IMR-90 (cell line): Measurements from ENCODE around the gene M6PR. TPM values are rescaled to one million over a fixed set of nuclear protein-coding genes. Genes with fewer than 3 reads are reported as not detected.

ENCODE experiments used
- ATAC-seq: fragments of 200-7000 bp; cut with Tn5 transposase; 2 replicates; pipeline ENCODE4 v1.9.1; 2020; ENCODE audit warnings: low read depth, mild to moderate bottlenecking, moderate library complexity
- BruUV-seq: library from RNA; stranded (reverse); fragments of 400-500 nt; replicated peaks from 2 replicates; lab custom pipeline; 2021; lab: Mats Ljungman, UMichigan
- CTCF ChIA-PET: fragments of 300-600 bp; formaldehyde crosslinking; extraction: SDS; loops from one replicate; lab custom pipeline; 2021; ENCODE audit warnings: antibody characterized with exemption; lab: Yijun Ruan, JAX
- POLR2A ChIA-PET: fragments of 300-600 bp; sonication (Branson Sonifier 250); formaldehyde crosslinking; loops from one replicate; lab custom pipeline; 2022; ENCODE audit warnings: antibody characterized with exemption; ENCODE audit not compliant: unreplicated experiment; lab: Charles Lee
- DNase-seq: peaks from one replicate; pipeline ENCODE4 v3.0.0; 2013
- H2AFZ ChIP-seq: replicated peaks from 2 replicates; pipeline ENCODE3; 2013; ENCODE audit warnings: low read length, mild to moderate bottlenecking; ENCODE audit not compliant: poor library complexity
- H2AK5ac ChIP-seq: 2 replicates; pipeline ENCODE4 v1.6.1; 2013; ENCODE audit warnings: low read depth, low read length, inconsistent platforms
- H2AK9ac ChIP-seq: replicated peaks from 2 replicates; pipeline ENCODE3; 2013; ENCODE audit warnings: mild to moderate bottlenecking, low read depth, low read length, moderate library complexity; ENCODE audit not compliant: poor library complexity
- H2BK120ac ChIP-seq: 2 replicates; pipeline ENCODE4 v1.6.1; 2013; ENCODE audit warnings: low read depth, low read length, inconsistent platforms
- H2BK15ac ChIP-seq: 3 replicates; pipeline ENCODE4 v1.6.1; 2013; ENCODE audit warnings: low read depth, low read length, inconsistent platforms
- H2BK20ac ChIP-seq: 2 replicates; pipeline ENCODE4 v1.6.1; 2013; ENCODE audit warnings: low read depth, mild to moderate bottlenecking, inconsistent platforms, low read length, moderate library complexity
- H2BK5ac ChIP-seq: 2 replicates; pipeline ENCODE4 v1.6.1; 2013; ENCODE audit warnings: mild to moderate bottlenecking, low read depth, low read length, inconsistent platforms; ENCODE audit not compliant: poor library complexity, severe bottlenecking
- H3K14ac ChIP-seq: replicated peaks from 2 replicates; pipeline ENCODE4 v1.6.1; 2013; ENCODE audit warnings: low read depth, low read length, inconsistent platforms
- H3K18ac ChIP-seq: 2 replicates; pipeline ENCODE4 v1.6.1; 2013; ENCODE audit warnings: low read depth, low read length, control low read depth
- H3K23ac ChIP-seq: 2 replicates; pipeline ENCODE4 v1.6.1; 2013; ENCODE audit warnings: low read depth, low read length, inconsistent platforms
- H3K27ac ChIP-seq: 2 replicates; pipeline ENCODE4 v1.5.1; 2013; ENCODE audit warnings: mild to moderate bottlenecking, control low read depth, low read length; ENCODE audit not compliant: insufficient read depth
- H3K27me3 ChIP-seq: 2 replicates; pipeline ENCODE4 v1.6.1; 2013; ENCODE audit warnings: low read length; ENCODE audit not compliant: control insufficient read depth, insufficient read depth
- H3K36me3 ChIP-seq: 2 replicates; pipeline ENCODE4 v1.6.1; 2013; ENCODE audit warnings: low read length, mixed read lengths; ENCODE audit not compliant: control insufficient read depth, insufficient read depth
- H3K4ac ChIP-seq: 2 replicates; pipeline ENCODE4 v1.6.1; 2013; ENCODE audit warnings: low read depth, low read length, inconsistent platforms
- H3K4me1 ChIP-seq: 2 replicates; pipeline ENCODE4 v1.6.1; 2013; ENCODE audit warnings: low read length, mixed read lengths; ENCODE audit not compliant: control insufficient read depth, insufficient read depth
- H3K4me2 ChIP-seq: 2 replicates; pipeline ENCODE4 v1.6.1; 2013; ENCODE audit warnings: low read depth, mild to moderate bottlenecking, control low read depth, low read length, moderate library complexity
- H3K4me3 ChIP-seq: 2 replicates; pipeline ENCODE4 v1.5.1; 2013; ENCODE audit warnings: low read depth, mild to moderate bottlenecking, control low read depth, low read length, moderate library complexity; ENCODE audit not compliant: insufficient read depth
- H3K56ac ChIP-seq: 2 replicates; pipeline ENCODE4 v1.6.1; 2013; ENCODE audit warnings: low read length, inconsistent platforms; ENCODE audit not compliant: insufficient read depth; ENCODE audit errors: extremely low read depth
- H3K79me1 ChIP-seq, 2 experiments: 2 replicates each; pipeline ENCODE4 v1.6.1; 2013; ENCODE audit warnings: low read length in 2 of 2, inconsistent platforms in 1 of 2, low read depth in 1 of 2
- H3K9ac ChIP-seq: 2 replicates; pipeline ENCODE4 v1.6.1; 2013; ENCODE audit warnings: low read depth, low read length, control low read depth
- H3K9me1 ChIP-seq: 2 replicates; pipeline ENCODE4 v1.6.1; 2013; ENCODE audit warnings: low read length, inconsistent platforms; ENCODE audit not compliant: insufficient read depth
- H3K9me3 ChIP-seq: 2 replicates; pipeline ENCODE4 v1.6.1; 2013; ENCODE audit warnings: low read length; ENCODE audit not compliant: control insufficient read depth, insufficient read depth
- H4K20me1 ChIP-seq: 2 replicates; pipeline ENCODE4 v1.6.1; 2013; ENCODE audit warnings: low read length, inconsistent platforms; ENCODE audit not compliant: insufficient read depth
- H4K5ac ChIP-seq: 2 replicates; pipeline ENCODE4 v1.6.1; 2013; ENCODE audit warnings: mild to moderate bottlenecking, low read depth, low read length, control low read depth
- H4K8ac ChIP-seq, 2 experiments: 2 replicates each; pipeline ENCODE4 v1.6.1; 2013; ENCODE audit warnings: low read depth in 2 of 2, low read length in 2 of 2, control low read depth in 1 of 2, inconsistent platforms in 1 of 2
- H4K91ac ChIP-seq: 2 replicates; pipeline ENCODE4 v1.6.1; 2013; ENCODE audit warnings: low read depth, low read length, inconsistent platforms; ENCODE audit not compliant: insufficient read depth
- BHLHE40 ChIP-seq: fragments of 150-350 bp; IDR thresholded peaks from 2 replicates; pipeline ENCODE4 v1.6.1; 2016; ENCODE audit warnings: mild to moderate bottlenecking, low read depth, low read length
- CHD1 ChIP-seq: IDR thresholded peaks from 2 replicates; pipeline ENCODE4 v1.6.1; 2012; ENCODE audit warnings: low read depth, low read length, improper control_type of control experiment
- FOS ChIP-seq: fragments of 150-350 bp; IDR thresholded peaks from 2 replicates; pipeline ENCODE4 v1.6.1; 2016; ENCODE audit warnings: low read depth, low read length
- MAZ ChIP-seq: IDR thresholded peaks from 2 replicates; pipeline ENCODE4 v1.6.1; 2012; ENCODE audit warnings: low read depth, mild to moderate bottlenecking, low read length, improper control_type of control experiment, moderate library complexity, borderline replicate concordance
- MXI1 ChIP-seq: IDR thresholded peaks from 2 replicates; pipeline ENCODE4 v1.6.1; 2012; ENCODE audit warnings: low read depth, mild to moderate bottlenecking, low read length, moderate library complexity, borderline replicate concordance
- RAD21 ChIP-seq: IDR thresholded peaks from 2 replicates; pipeline ENCODE4 v1.6.1; 2012; ENCODE audit warnings: low read length, improper control_type of control experiment
- RCOR1 ChIP-seq: IDR thresholded peaks from 2 replicates; pipeline ENCODE4 v1.6.1; 2012; ENCODE audit warnings: mild to moderate bottlenecking, low read length, improper control_type of control experiment; ENCODE audit not compliant: insufficient replicate concordance
- RFX5 ChIP-seq: IDR thresholded peaks from 2 replicates; pipeline ENCODE4 v1.8.0; 2012; ENCODE audit warnings: low read depth, mild to moderate bottlenecking, low read length, moderate library complexity
- WGBS, 2 experiments: methylation state at CpG; one replicate each; pipeline versions ENCODE4 v1.1.5 to v1.1.7; 2013; ENCODE audit warnings: missing lambda C conversion rate in 2 of 2; ENCODE audit not compliant: insufficient read length in 1 of 2; ENCODE audit errors: extremely low coverage in 2 of 2; 5-methylcytosine and 5-hydroxymethylcytosine counted together
- dilution Hi-C: fragments of 300-500 bp; cut with HindIII; formaldehyde crosslinking; loops from one replicate; pipeline ENCODE4 v1.14.3; 2018; ENCODE audit warnings: low sequenced_read_pairs; ENCODE audit not compliant: unreplicated experiment
- in situ Hi-C: fragments of 300-500 bp; cut with MboI; formaldehyde crosslinking; loops from 3 replicates; pipeline ENCODE4 v1.14.3; 2019; ENCODE audit warnings: low sequenced_read_pairs, inconsistent platforms, mixed read lengths
- intact Hi-C: fragments of 100-400 bp; cut with micrococcal nuclease; formaldehyde crosslinking; loops from 2 replicates; pipeline ENCODE4 v1.10.0; 2022
- polyA plus RNA-seq, 3 experiments: library from polyadenylated mRNA; depleted of rRNA; stranded (reverse); fragments of >200 nt; gene quantifications; 2 replicates each; pipeline ENCODE4 v1.2.3, GENCODE V29; 2012; ENCODE audit warnings: low replicate concordance in 1 of 3
- total RNA-seq: library from RNA; depleted of rRNA; stranded (reverse); fragments of >200 nt; gene quantifications from 2 replicates; pipeline ENCODE4 v1.2.3, GENCODE V29; 2012
- TF ChIP-seq, protein P1 (sequence below): fragments of 150-350 bp; IDR thresholded peaks from 2 replicates; pipeline ENCODE4 v1.6.1; 2017; ENCODE audit warnings: mild to moderate bottlenecking, antibody characterized with exemption, low read length, low read depth
- TF ChIP-seq, protein P2 (sequence below): fragments of 150-350 bp; IDR thresholded peaks from 2 replicates; pipeline ENCODE4 v1.6.1; 2016; ENCODE audit warnings: low read depth, mild to moderate bottlenecking, low read length, moderate library complexity, borderline replicate concordance
- TF ChIP-seq, protein P3 (sequence below): conservative IDR thresholded peaks from 2 replicates; pipeline ENCODE4 v1.5.1; 2012; ENCODE audit warnings: mild to moderate bottlenecking, low read depth, low read length, improper control_type of control experiment

Gene M6PR
- total and polyA plus RNA-seq, 2 of the 4 experiments (the other 2 are of a cell fraction) = 86.6 to 140 TPM

DNA sequence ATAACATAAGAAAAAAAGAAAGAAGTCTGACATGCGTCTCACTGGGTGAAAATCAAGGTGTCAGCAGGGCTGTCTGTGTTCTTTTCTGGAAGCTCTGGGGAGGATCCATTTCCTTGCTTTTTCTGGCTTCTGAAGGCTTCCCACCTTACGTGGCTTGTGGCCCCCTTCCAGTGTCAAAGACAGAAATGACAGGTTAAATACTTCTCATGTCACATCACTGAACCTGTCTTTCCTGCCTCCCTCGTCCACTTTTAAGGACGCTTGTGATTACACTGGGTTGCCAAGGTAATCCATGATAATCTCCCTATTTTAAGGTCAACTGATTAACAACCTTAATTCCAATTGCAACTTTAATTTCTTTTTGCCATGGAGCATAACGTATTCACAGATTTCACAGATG is 39.7 kb downstream of the M6PR start:
- POLR2A ChIA-PET = no interaction called here
- WGBS, 2 experiments = 100% methylated on average over 1 of the region's 5 CpGs; no CpG with 5 or more reads in 1 of the 2 experiments
- intact Hi-C loops = loop anchor here (10.0 kb wide), 1 partner anchor 85 kb away; the partner anchor contains the start of gene A2ML1

More for the DNA sequence above, 39.7 kb downstream of the M6PR start:
- no peak overlapping the region for H2BK15ac ChIP-seq
- no peak overlapping the region for H3K4me3 ChIP-seq
- BruUV-seq = no TSS peak
- H3K23ac ChIP-seq = no peak overlapping the region
- dilution Hi-C loops (no loop called here), in situ Hi-C loops (no loop called here)
- H3K36me3 ChIP-seq = no peaks in the 10 kb centered on the region
- H4K20me1 ChIP-seq = no peaks in the 10 kb centered on the region
- no peak overlapping the region for H4K91ac ChIP-seq
- H4K8ac ChIP-seq = no peak overlapping the region
- no peak overlapping the region for H2BK5ac ChIP-seq
- H3K9me1 ChIP-seq = no peaks in the 10 kb centered on the region
- H2AK5ac ChIP-seq = no peak overlapping the region
- no peak overlapping the region for H2BK20ac ChIP-seq
- H3K4me1 ChIP-seq = no peaks in the 10 kb centered on the region; the same call in none of the 2 replicates
- H3K4me2 ChIP-seq = no peak overlapping the region
- H3K9me3 ChIP-seq = no peaks in the 10 kb centered on the region
- H3K56ac ChIP-seq = no peak overlapping the region
- no peak overlapping the region for H3K18ac ChIP-seq
- no peak overlapping the region for H2AK9ac ChIP-seq
- H2BK120ac ChIP-seq = no peak overlapping the region
- no peak overlapping the region for H2AFZ ChIP-seq
- no peak overlapping the region for H3K14ac ChIP-seq
- ATAC-seq (no peak), DNase-seq (no peak)
- no peak overlapping the region for H3K27ac ChIP-seq
- H4K5ac ChIP-seq = no peak overlapping the region
- CTCF ChIA-PET = interaction anchor here (1.0 kb wide), 1 partner anchor 217 kb away, joined by 3 read pairs; no protein-coding TSS in a partner anchor
- H3K79me1 ChIP-seq = peaks cover 0 to 2% of the 10 kb centered on the region in 2 experiments; a peak in 2 of 4 replicates
- no peak overlapping the region for H3K4ac ChIP-seq
- H3K27me3 ChIP-seq = no peaks in the 10 kb centered on the region
- H3K9ac ChIP-seq = no peak overlapping the region
- TF ChIP-seq RAD21 = no peak
- TF ChIP-seq, protein P1, sequence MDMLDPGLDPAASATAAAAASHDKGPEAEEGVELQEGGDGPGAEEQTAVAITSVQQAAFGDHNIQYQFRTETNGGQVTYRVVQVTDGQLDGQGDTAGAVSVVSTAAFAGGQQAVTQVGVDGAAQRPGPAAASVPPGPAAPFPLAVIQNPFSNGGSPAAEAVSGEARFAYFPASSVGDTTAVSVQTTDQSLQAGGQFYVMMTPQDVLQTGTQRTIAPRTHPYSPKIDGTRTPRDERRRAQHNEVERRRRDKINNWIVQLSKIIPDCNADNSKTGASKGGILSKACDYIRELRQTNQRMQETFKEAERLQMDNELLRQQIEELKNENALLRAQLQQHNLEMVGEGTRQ = no peak
- TF ChIP-seq MAZ = no peak
- TF ChIP-seq RCOR1 = no peak
- no peak for TF ChIP-seq RFX5
- no peak for TF ChIP-seq CHD1
- TF ChIP-seq FOS = no peak
- no peak for TF ChIP-seq BHLHE40
- TF ChIP-seq, protein P2, sequence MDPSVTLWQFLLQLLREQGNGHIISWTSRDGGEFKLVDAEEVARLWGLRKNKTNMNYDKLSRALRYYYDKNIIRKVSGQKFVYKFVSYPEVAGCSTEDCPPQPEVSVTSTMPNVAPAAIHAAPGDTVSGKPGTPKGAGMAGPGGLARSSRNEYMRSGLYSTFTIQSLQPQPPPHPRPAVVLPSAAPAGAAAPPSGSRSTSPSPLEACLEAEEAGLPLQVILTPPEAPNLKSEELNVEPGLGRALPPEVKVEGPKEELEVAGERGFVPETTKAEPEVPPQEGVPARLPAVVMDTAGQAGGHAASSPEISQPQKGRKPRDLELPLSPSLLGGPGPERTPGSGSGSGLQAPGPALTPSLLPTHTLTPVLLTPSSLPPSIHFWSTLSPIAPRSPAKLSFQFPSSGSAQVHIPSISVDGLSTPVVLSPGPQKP = no peak
- TF ChIP-seq, protein P3, sequence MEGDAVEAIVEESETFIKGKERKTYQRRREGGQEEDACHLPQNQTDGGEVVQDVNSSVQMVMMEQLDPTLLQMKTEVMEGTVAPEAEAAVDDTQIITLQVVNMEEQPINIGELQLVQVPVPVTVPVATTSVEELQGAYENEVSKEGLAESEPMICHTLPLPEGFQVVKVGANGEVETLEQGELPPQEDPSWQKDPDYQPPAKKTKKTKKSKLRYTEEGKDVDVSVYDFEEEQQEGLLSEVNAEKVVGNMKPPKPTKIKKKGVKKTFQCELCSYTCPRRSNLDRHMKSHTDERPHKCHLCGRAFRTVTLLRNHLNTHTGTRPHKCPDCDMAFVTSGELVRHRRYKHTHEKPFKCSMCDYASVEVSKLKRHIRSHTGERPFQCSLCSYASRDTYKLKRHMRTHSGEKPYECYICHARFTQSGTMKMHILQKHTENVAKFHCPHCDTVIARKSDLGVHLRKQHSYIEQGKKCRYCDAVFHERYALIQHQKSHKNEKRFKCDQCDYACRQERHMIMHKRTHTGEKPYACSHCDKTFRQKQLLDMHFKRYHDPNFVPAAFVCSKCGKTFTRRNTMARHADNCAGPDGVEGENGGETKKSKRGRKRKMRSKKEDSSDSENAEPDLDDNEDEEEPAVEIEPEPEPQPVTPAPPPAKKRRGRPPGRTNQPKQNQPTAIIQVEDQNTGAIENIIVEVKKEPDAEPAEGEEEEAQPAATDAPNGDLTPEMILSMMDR = no peak
- TF ChIP-seq MXI1 = no peak
